ENCODE data around the gene SH3PXD2B. TPM values are rescaled to one million over a fixed set of nuclear protein-coding genes. Genes with fewer than 3 reads are reported as not detected.

The SH3PXD2B gene
- total and polyA plus RNA-seq, 2 donors (not counting 1 experiment from before 2014, with no cell fraction given), result not detected

DNA sequence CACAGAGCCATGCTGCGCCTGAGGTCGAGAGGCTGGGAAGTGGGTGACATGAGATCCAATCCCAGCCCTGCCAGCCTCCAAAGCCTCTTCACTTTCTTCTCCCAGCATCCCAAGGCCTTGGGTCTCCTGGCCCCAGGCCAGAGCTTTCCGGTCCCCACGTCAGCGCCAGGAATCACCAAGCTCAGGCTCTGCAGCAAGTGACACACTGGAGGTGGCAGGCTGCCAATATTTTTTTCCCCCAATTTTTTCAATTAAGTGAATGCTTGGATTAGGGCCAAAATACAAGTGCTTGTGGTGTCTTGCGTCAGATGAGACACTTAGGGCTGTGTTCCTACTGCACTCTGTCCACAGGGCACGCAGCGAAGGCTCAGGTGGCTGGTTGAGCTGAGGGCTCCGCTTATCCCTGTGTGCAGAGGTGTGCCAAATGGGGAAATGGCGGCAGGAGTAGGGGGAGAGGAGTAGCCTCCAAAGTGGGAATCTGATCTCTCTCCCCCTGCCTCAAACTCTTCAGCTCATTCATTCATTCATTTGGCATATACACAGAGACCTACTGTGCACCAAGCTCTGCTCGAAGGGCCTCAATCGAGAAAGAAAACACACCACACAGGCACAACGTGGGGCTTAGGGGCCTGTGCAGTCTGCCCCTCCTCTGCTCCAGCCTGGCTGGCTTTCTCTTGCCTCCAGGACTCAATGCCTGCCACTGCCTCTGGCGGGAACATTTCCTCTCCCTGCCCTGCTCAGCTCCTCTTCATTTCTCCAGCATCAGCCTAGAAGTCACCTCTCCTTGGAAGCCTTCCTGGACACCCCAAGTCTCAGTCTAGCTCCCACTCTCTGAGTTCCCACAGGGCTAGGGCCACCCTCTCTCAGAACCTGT lies 16.6 kb downstream of the SH3PXD2B start:
- H3K4me3 Mint-ChIP-seq, result no peak overlapping the region
- WGBS (ENCODE audit: insufficient coverage), result 62% methylated on average over 9 of the region's 14 CpGs
- H3K4me1 Mint-ChIP-seq, result no peaks in the 10 kb centered on the region
- POLR2A ChIA-PET, result no interaction called here
- no peaks in the 10 kb centered on the region for H3K9me3 ChIP-seq (ENCODE audit: control extremely low read depth in 1 of 3, control insufficient read depth in 2 of 3, insufficient read depth in 1 of 3, low read length in 2 of 3)
- H3K27ac ChIP-seq (ENCODE audit: low read length in 2 of 2), result no peak overlapping the region
- H2AFZ ChIP-seq (ENCODE audit: insufficient read depth, low read depth, low read length, poor library complexity, severe bottlenecking), result no peak overlapping the region
- H3K9ac ChIP-seq (ENCODE audit: low read length), result no peak overlapping the region
- H3K27ac Mint-ChIP-seq, result no peak overlapping the region
- no peaks in the 10 kb centered on the region for H3K79me2 ChIP-seq (ENCODE audit: control insufficient read depth, insufficient read depth, low read length)
- CTCF ChIA-PET, result no interaction called here
- DNase-seq (no peak), ATAC-seq (ENCODE audit: low read depth) (no peak)
- peaks cover 0 to 3% (median 0%) of the 10 kb centered on the region in 4 experiments for H3K27me3 ChIP-seq (replicated peaks in 1 of 4; ENCODE audit: control extremely low read depth in 1 of 4, control insufficient read depth in 3 of 4, insufficient read depth in 4 of 4, low read length in 3 of 4)
- no peaks in the 10 kb centered on the region for H3K9me3 Mint-ChIP-seq (ENCODE audit: insufficient read depth)
- TF ChIP-seq EZH2 (IDR thresholded peaks at IDR 0.05; ENCODE audit: borderline replicate concordance, insufficient read depth, low read depth, low read length, poor library complexity, severe bottlenecking), result no peak
- peaks cover 3% of the 10 kb centered on the region for H3K27me3 Mint-ChIP-seq
- no peak overlapping the region for H3K4me3 ChIP-seq (ENCODE audit: control extremely low read depth in 1 of 5, extremely low read depth in 1 of 5, insufficient read depth in 1 of 5, low read depth in 2 of 5, low read length in 4 of 5)
- H3K4me2 ChIP-seq (replicated peaks; ENCODE audit: low read depth, low read length, poor library complexity, severe bottlenecking), result no peak overlapping the region
- H4K20me1 ChIP-seq (ENCODE audit: control insufficient read depth, insufficient read depth, low read length, poor library complexity, severe bottlenecking), result no peaks in the 10 kb centered on the region
- no peaks in the 10 kb centered on the region for H3K36me3 ChIP-seq (replicated peaks in 1 of 2; ENCODE audit: control extremely low read depth in 1 of 2, control insufficient read depth in 1 of 2, extremely low read depth in 1 of 2, insufficient read depth in 2 of 2, low read length in 1 of 2)
- intact Hi-C loops (cut with micrococcal nuclease), result no loop called here
- no peaks in the 10 kb centered on the region for H3K4me1 ChIP-seq (ENCODE audit: control insufficient read depth in 2 of 2, insufficient read depth in 2 of 2, low read length in 2 of 2)

- H3K4me3 ChIP-seq (ENCODE audit: control extremely low read depth in 1 of 5, extremely low read depth in 1 of 5, insufficient read depth in 1 of 5, low read depth in 2 of 5, low read length in 4 of 5), result no peak overlapping the region
- H2AFZ ChIP-seq (ENCODE audit: insufficient read depth, low read depth, low read length, poor library complexity, severe bottlenecking), result no peak overlapping the region
- H3K27ac Mint-ChIP-seq, result no peak overlapping the region
- POLR2A ChIA-PET, result no interaction called here
- peaks cover 6% of the 10 kb centered on the region for H3K27me3 Mint-ChIP-seq
- H3K4me1 Mint-ChIP-seq, result no peaks in the 10 kb centered on the region
- H3K4me3 Mint-ChIP-seq, result no peak overlapping the region
- H3K27me3 ChIP-seq (replicated peaks in 1 of 4; ENCODE audit: control extremely low read depth in 1 of 4, control insufficient read depth in 3 of 4, insufficient read depth in 4 of 4, low read length in 3 of 4), result peaks cover 0 to 3% (median 0%) of the 10 kb centered on the region in 4 experiments
- ATAC-seq (ENCODE audit: low read depth) (no peak), DNase-seq (no peak)
- no peak for TF ChIP-seq EZH2 (IDR thresholded peaks at IDR 0.05; ENCODE audit: borderline replicate concordance, insufficient read depth, low read depth, low read length, poor library complexity, severe bottlenecking)
- TF ChIP-seq, protein P1, sequence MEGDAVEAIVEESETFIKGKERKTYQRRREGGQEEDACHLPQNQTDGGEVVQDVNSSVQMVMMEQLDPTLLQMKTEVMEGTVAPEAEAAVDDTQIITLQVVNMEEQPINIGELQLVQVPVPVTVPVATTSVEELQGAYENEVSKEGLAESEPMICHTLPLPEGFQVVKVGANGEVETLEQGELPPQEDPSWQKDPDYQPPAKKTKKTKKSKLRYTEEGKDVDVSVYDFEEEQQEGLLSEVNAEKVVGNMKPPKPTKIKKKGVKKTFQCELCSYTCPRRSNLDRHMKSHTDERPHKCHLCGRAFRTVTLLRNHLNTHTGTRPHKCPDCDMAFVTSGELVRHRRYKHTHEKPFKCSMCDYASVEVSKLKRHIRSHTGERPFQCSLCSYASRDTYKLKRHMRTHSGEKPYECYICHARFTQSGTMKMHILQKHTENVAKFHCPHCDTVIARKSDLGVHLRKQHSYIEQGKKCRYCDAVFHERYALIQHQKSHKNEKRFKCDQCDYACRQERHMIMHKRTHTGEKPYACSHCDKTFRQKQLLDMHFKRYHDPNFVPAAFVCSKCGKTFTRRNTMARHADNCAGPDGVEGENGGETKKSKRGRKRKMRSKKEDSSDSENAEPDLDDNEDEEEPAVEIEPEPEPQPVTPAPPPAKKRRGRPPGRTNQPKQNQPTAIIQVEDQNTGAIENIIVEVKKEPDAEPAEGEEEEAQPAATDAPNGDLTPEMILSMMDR (IDR thresholded peaks at IDR 0.05), result no peak
- no peaks in the 10 kb centered on the region for H3K79me2 ChIP-seq (ENCODE audit: control insufficient read depth, insufficient read depth, low read length)
- intact Hi-C loops (cut with micrococcal nuclease), result no loop called here
- no peaks in the 10 kb centered on the region for H3K9me3 ChIP-seq (ENCODE audit: control extremely low read depth in 1 of 3, control insufficient read depth in 2 of 3, insufficient read depth in 1 of 3, low read length in 2 of 3)
- H3K4me2 ChIP-seq (replicated peaks; ENCODE audit: low read depth, low read length, poor library complexity, severe bottlenecking), result no peak overlapping the region
- 86% methylated on average over 8 of the region's 9 CpGs for WGBS (ENCODE audit: insufficient coverage)
- no peaks in the 10 kb centered on the region for H4K20me1 ChIP-seq (ENCODE audit: control insufficient read depth, insufficient read depth, low read length, poor library complexity, severe bottlenecking)
- no peak overlapping the region for H3K9ac ChIP-seq (ENCODE audit: low read length)
- H3K36me3 ChIP-seq (replicated peaks in 1 of 2; ENCODE audit: control extremely low read depth in 1 of 2, control insufficient read depth in 1 of 2, extremely low read depth in 1 of 2, insufficient read depth in 2 of 2, low read length in 1 of 2), result no peaks in the 10 kb centered on the region
- CTCF ChIA-PET, result no interaction called here
- H3K9me3 Mint-ChIP-seq (ENCODE audit: insufficient read depth), result no peaks in the 10 kb centered on the region
- no peaks in the 10 kb centered on the region for H3K4me1 ChIP-seq (ENCODE audit: control insufficient read depth in 2 of 2, insufficient read depth in 2 of 2, low read length in 2 of 2)
- H3K27ac ChIP-seq (ENCODE audit: low read length in 2 of 2), result no peak overlapping the region
These were observed 17.4 kb downstream of the SH3PXD2B start for GRCh38 chr5:172436879-172437369.

Measured in B cell (primary cell).